SK-N-SH (cell line): Measurements from ENCODE around the gene CCDC172. TPM values are rescaled to one million over a fixed set of nuclear protein-coding genes. Genes with fewer than 3 reads are reported as not detected.

Experiments used
- CTCF ChIA-PET: fragments of 300-600, 350-600 bp; formaldehyde crosslinking; extraction: SDS; loops from one replicate; lab custom pipeline; 2021; lab: Yijun Ruan, JAX
- POLR2A ChIA-PET: fragments of 350-600 bp; sonication (Branson Sonifier 250); formaldehyde crosslinking; extraction: SDS; loops from one replicate; lab custom pipeline; 2020; ENCODE audit warnings: antibody characterized with exemption, inconsistent platforms; lab: Yijun Ruan, JAX
- DNase-seq: peaks from one replicate; pipeline ENCODE4 v3.0.0; 2012
- H2AFZ ChIP-seq: fragments of 200-600 bp; sonication (generic); 2 replicates; pipeline ENCODE4 v1.8.1; 2016; ENCODE audit warnings: antibody characterized with exemption, mild to moderate bottlenecking, low read depth
- H3F3A ChIP-seq: fragments of 200-600 bp; sonication (generic); replicated peaks from 2 replicates; pipeline ENCODE3; 2016; ENCODE audit warnings: antibody characterized with exemption, mild to moderate bottlenecking; ENCODE audit not compliant: insufficient read depth
- H3K27ac ChIP-seq, 2 experiments: fragments of 200-500 bp in 1 of 2; fragments of 200-600 bp in 1 of 2; sonication (Bioruptor generic) in 1 of 2; sonication (generic), shearing (Covaris generic) in 1 of 2; 2 replicates each; pipeline versions ENCODE4 v1.5.1 to v1.6.1; 2014 to 2016; ENCODE audit warnings: low read depth in 2 of 2, inconsistent platforms in 1 of 2, low read length in 1 of 2, mild to moderate bottlenecking in 1 of 2, mixed read lengths in 1 of 2
- H3K27me3 ChIP-seq: fragments of 200-600 bp; sonication (generic), shearing (Covaris generic); 2 replicates; pipeline ENCODE4 v1.6.1; 2016; ENCODE audit warnings: mixed run types; ENCODE audit not compliant: insufficient read depth
- H3K36me3 ChIP-seq, 2 experiments: fragments of 200-500 bp in 1 of 2; fragments of 200-600 bp in 1 of 2; sonication (Bioruptor generic) in 1 of 2; sonication (generic) in 1 of 2; replicated peaks in 1 of 2; 2 replicates each; pipeline versions ENCODE3 to v1.5.1; 2014 to 2016; ENCODE audit warnings: low read length in 1 of 2, mild to moderate bottlenecking in 1 of 2; ENCODE audit not compliant: insufficient read depth in 2 of 2, control insufficient read depth in 1 of 2
- H3K4me1 ChIP-seq, 2 experiments: fragments of 200-500 bp in 1 of 2; fragments of 200-600 bp in 1 of 2; sonication (Bioruptor generic) in 1 of 2; sonication (generic), shearing (Covaris generic) in 1 of 2; 2 replicates each; pipeline versions ENCODE4 v1.5.1 to v1.6.1; 2014 to 2016; ENCODE audit warnings: low read depth in 1 of 2, low read length in 1 of 2, mixed run types in 1 of 2; ENCODE audit not compliant: insufficient read depth in 2 of 2, control insufficient read depth in 1 of 2
- H3K4me2 ChIP-seq: fragments of 200-600 bp; sonication (generic), shearing (Covaris generic); 2 replicates; pipeline ENCODE4 v1.6.1; 2017; ENCODE audit warnings: mixed run types
- H3K4me3 ChIP-seq, 2 experiments: fragments of 200-500 bp in 1 of 2; fragments of 200-600 bp in 1 of 2; sonication (Bioruptor generic) in 1 of 2; sonication (generic), shearing (Covaris generic) in 1 of 2; 2 replicates each; pipeline versions ENCODE4 v1.5.1 to v1.8.1; 2014 to 2016; ENCODE audit warnings: low read depth in 2 of 2, inconsistent platforms in 1 of 2, low read length in 1 of 2, mild to moderate bottlenecking in 1 of 2, mixed read lengths in 1 of 2, moderate library complexity in 1 of 2
- H3K79me2 ChIP-seq: fragments of 200-600 bp; sonication (generic); 2 replicates; pipeline ENCODE4 v1.8.1; 2017; ENCODE audit warnings: mild to moderate bottlenecking; ENCODE audit not compliant: insufficient read depth
- H3K9ac ChIP-seq: fragments of 200-600 bp; sonication (generic); 2 replicates; pipeline ENCODE4 v1.6.1; 2017; ENCODE audit warnings: mixed run types
- H3K9me2 ChIP-seq: fragments of 200-600 bp; sonication (generic); 2 replicates; pipeline ENCODE4 v1.6.1; 2017; ENCODE audit warnings: mixed run types
- H3K9me3 ChIP-seq: fragments of 200-600 bp; sonication (generic); 2 replicates; pipeline ENCODE4 v1.6.1; 2017; ENCODE audit warnings: mixed run types, mild to moderate bottlenecking, moderate library complexity
- H4K20me1 ChIP-seq: fragments of 200-600 bp; sonication (generic); 2 replicates; pipeline ENCODE4 v1.6.1; 2017; ENCODE audit warnings: mild to moderate bottlenecking, mixed run types; ENCODE audit not compliant: insufficient read depth
- CHD2 ChIP-seq: fragments of 150-350 bp; IDR thresholded peaks from 2 replicates; pipeline ENCODE4 v1.6.1; 2018; ENCODE audit warnings: low read length; ENCODE audit not compliant: partially characterized antibody
- FOXJ3 ChIP-seq: sonication (generic); formaldehyde crosslinking; IDR thresholded peaks from 2 replicates; pipeline ENCODE4 v1.5.1; 2020; ENCODE audit warnings: mild to moderate bottlenecking, missing genetic modification reagents
- FOXM1 ChIP-seq: IDR thresholded peaks from 2 replicates; pipeline ENCODE4 v1.4.0; 2012; ENCODE audit warnings: low read depth, mild to moderate bottlenecking
- GATA2 ChIP-seq: sonication (generic); formaldehyde crosslinking; IDR thresholded peaks from 2 replicates; pipeline ENCODE4 v1.5.0; 2020; ENCODE audit warnings: mild to moderate bottlenecking, missing genetic modification reagents
- MEF2A ChIP-seq: IDR thresholded peaks from 2 replicates; pipeline ENCODE4 v1.4.0; 2012; ENCODE audit warnings: low read depth, borderline replicate concordance
- MXI1 ChIP-seq: IDR thresholded peaks from 2 replicates; pipeline ENCODE4 v1.6.1; 2012; ENCODE audit warnings: mild to moderate bottlenecking, low read depth, low read length, improper control_type of control experiment
- NFIC ChIP-seq: IDR thresholded peaks from 2 replicates; pipeline ENCODE4 v1.4.0; 2012; ENCODE audit warnings: borderline replicate concordance
- NRF1 ChIP-seq: IDR thresholded peaks from 2 replicates; pipeline ENCODE4 v1.6.1; 2012; ENCODE audit warnings: low read depth, mild to moderate bottlenecking, low read length
- RAD21 ChIP-seq: IDR thresholded peaks from 2 replicates; pipeline ENCODE4 v1.6.1; 2012; ENCODE audit warnings: mild to moderate bottlenecking, low read length
- RCOR1 ChIP-seq: fragments of 150-350 bp; IDR thresholded peaks from 2 replicates; pipeline ENCODE4 v1.6.1; 2017; ENCODE audit warnings: antibody characterized with exemption, low read length
- RFX5 ChIP-seq: IDR thresholded peaks from 2 replicates; pipeline ENCODE4 v1.6.1; 2012; ENCODE audit warnings: mild to moderate bottlenecking, improper control_type of control experiment, low read length
- SMC3 ChIP-seq: IDR thresholded peaks from 2 replicates; pipeline ENCODE4 v1.6.1; 2012; ENCODE audit warnings: low read depth, low read length, improper control_type of control experiment
- TEAD4 ChIP-seq: IDR thresholded peaks from 2 replicates; pipeline ENCODE4 v1.4.0; 2012; ENCODE audit warnings: mild to moderate bottlenecking, borderline replicate concordance; ENCODE audit not compliant: insufficient read depth
- USF1 ChIP-seq: IDR thresholded peaks from 2 replicates; pipeline ENCODE4 v1.4.0; 2012; ENCODE audit warnings: low read depth, borderline replicate concordance
- YY1 ChIP-seq: IDR thresholded peaks from 2 replicates; pipeline ENCODE4 v1.4.0; 2012; ENCODE audit warnings: low read depth, mild to moderate bottlenecking
- WGBS: methylation state at CpG from one replicate; pipeline ENCODE4 v1.1.6; 2017; ENCODE audit warnings: low lambda C conversion rate; 5-methylcytosine and 5-hydroxymethylcytosine counted together
- polyA plus RNA-seq, 3 experiments: library from polyadenylated mRNA; depleted of rRNA; stranded (reverse); fragments of >200 nt; gene quantifications; 2 replicates each; pipeline ENCODE4 v1.2.3, GENCODE V29; 2012
- TF ChIP-seq, protein P1 (sequence below): IDR thresholded peaks from 2 replicates; pipeline ENCODE4 v1.4.0; 2012; ENCODE audit warnings: low read depth, borderline replicate concordance
- TF ChIP-seq, protein P2 (sequence below): IDR thresholded peaks from 2 replicates; pipeline ENCODE4 v1.4.0; 2012; ENCODE audit warnings: low read depth
- TF ChIP-seq, protein P3 (sequence below): fragments of 150-350 bp; IDR thresholded peaks from 2 replicates; pipeline ENCODE4 v1.6.1; 2017; ENCODE audit warnings: antibody characterized with exemption, low read length, low read depth, borderline replicate concordance
- TF ChIP-seq, protein P4 (sequence below): fragments of 150-350 bp; IDR thresholded peaks from 2 replicates; pipeline ENCODE4 v1.6.1; 2016; ENCODE audit warnings: mild to moderate bottlenecking, low read depth, low read length

Gene CCDC172
- polyA plus RNA-seq, 1 of the 3 experiments (the other 2 are of a cell fraction), result not detected

DNA sequence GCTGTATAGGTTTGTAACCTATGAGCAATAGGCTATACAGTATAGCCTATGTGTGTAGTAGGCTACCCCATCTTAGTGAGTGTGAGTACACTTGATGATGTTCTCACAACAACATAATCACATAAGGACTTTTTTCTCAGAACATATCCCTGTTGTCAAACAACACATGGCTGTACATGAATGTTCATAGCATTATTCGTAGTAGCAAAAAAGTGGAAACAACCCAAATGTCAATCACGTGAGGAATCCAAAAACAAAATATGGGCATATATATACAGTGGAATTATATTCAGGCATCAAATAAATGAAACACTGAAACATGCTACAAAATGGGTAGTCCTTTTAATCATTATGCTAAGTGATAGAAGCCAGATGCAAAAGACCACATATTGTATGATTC, 31.1 kb downstream of the CCDC172 start:
- H4K20me1 ChIP-seq, result no peaks in the 10 kb centered on the region

DNA sequence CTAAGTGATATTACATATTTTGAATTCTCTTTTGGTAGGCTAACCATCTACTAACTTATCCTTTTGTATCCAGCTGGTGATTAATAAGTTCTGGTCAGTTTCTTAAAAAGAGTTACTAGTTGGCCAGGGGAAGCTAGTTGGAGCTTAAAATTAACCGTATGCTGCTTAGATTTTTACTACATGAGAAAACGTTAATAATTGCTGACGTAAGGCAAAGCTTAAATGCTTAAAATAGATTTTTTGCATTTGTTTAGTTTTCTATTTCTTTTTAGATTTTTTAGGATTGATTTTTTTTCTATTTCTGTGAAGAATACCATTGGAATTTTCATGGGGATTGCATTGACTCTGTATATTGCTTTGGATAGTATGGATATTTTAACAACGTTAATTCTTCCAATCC, 32.6 kb downstream of the CCDC172 start:
- H3K9me2 ChIP-seq, result no peaks in the 10 kb centered on the region
- POLR2A ChIA-PET, result no interaction called here
- H3K79me2 ChIP-seq, result no peaks in the 10 kb centered on the region
- TF ChIP-seq RAD21, result no peak
- TF ChIP-seq, protein P1, sequence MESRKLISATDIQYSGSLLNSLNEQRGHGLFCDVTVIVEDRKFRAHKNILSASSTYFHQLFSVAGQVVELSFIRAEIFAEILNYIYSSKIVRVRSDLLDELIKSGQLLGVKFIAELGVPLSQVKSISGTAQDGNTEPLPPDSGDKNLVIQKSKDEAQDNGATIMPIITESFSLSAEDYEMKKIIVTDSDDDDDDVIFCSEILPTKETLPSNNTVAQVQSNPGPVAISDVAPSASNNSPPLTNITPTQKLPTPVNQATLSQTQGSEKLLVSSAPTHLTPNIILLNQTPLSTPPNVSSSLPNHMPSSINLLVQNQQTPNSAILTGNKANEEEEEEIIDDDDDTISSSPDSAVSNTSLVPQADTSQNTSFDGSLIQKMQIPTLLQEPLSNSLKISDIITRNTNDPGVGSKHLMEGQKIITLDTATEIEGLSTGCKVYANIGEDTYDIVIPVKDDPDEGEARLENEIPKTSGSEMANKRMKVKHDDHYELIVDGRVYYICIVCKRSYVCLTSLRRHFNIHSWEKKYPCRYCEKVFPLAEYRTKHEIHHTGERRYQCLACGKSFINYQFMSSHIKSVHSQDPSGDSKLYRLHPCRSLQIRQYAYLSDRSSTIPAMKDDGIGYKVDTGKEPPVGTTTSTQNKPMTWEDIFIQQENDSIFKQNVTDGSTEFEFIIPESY, result no peak
- no peak for TF ChIP-seq SMC3
- no peak for TF ChIP-seq FOXJ3 (CRISPR knock-in tag)
- no peak for TF ChIP-seq USF1
- TF ChIP-seq RFX5, result no peak
- TF ChIP-seq, protein P2, sequence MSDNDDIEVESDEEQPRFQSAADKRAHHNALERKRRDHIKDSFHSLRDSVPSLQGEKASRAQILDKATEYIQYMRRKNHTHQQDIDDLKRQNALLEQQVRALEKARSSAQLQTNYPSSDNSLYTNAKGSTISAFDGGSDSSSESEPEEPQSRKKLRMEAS, result no peak
- TF ChIP-seq MXI1, result no peak
- no peak for TF ChIP-seq TEAD4
- TF ChIP-seq, protein P3, sequence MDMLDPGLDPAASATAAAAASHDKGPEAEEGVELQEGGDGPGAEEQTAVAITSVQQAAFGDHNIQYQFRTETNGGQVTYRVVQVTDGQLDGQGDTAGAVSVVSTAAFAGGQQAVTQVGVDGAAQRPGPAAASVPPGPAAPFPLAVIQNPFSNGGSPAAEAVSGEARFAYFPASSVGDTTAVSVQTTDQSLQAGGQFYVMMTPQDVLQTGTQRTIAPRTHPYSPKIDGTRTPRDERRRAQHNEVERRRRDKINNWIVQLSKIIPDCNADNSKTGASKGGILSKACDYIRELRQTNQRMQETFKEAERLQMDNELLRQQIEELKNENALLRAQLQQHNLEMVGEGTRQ, result no peak
- TF ChIP-seq NFIC, result no peak
- TF ChIP-seq FOXM1, result no peak
- TF ChIP-seq, protein P4, sequence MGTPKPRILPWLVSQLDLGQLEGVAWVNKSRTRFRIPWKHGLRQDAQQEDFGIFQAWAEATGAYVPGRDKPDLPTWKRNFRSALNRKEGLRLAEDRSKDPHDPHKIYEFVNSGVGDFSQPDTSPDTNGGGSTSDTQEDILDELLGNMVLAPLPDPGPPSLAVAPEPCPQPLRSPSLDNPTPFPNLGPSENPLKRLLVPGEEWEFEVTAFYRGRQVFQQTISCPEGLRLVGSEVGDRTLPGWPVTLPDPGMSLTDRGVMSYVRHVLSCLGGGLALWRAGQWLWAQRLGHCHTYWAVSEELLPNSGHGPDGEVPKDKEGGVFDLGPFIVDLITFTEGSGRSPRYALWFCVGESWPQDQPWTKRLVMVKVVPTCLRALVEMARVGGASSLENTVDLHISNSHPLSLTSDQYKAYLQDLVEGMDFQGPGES, result no peak
- H3K27ac ChIP-seq, result no peak overlapping the region
- H3K27me3 ChIP-seq, result no peaks in the 10 kb centered on the region
- no peak overlapping the region for H3K4me3 ChIP-seq
- CTCF ChIA-PET, result no interaction called here
- WGBS, result 67% methylated on average over 4 of the region's 4 CpGs
- no peaks in the 10 kb centered on the region for H3K9me3 ChIP-seq
- no peaks in the 10 kb centered on the region for H3K36me3 ChIP-seq
- no peak overlapping the region for H2AFZ ChIP-seq
- H3K4me1 ChIP-seq, result no peaks in the 10 kb centered on the region
- H3K4me2 ChIP-seq, result no peak overlapping the region
- H4K20me1 ChIP-seq, result no peaks in the 10 kb centered on the region
- no peaks in the 10 kb centered on the region for H3F3A ChIP-seq
- DNase-seq, result no peak
- H3K9ac ChIP-seq, result no peak overlapping the region

More for the DNA sequence above, 31.1 kb downstream of the CCDC172 start:
- no peak overlapping the region for H3K4me3 ChIP-seq
- H2AFZ ChIP-seq, result no peak overlapping the region
- H3K4me2 ChIP-seq, result no peak overlapping the region
- WGBS, result 56% methylated on average over 2 of the region's 2 CpGs
- ChIA-PET CTCF (interaction anchor here (0.6 to 2.1 kb wide), 2 partner anchors 67 to 861 kb away, joined by 3 to 6 read pairs; no protein-coding TSS in a partner anchor), POLR2A (no interaction called here)
- no peak overlapping the region for H3K9ac ChIP-seq
- TF ChIP-seq CHD2 (no peak), MEF2A (no peak), RCOR1 (no peak), NRF1 (no peak), TEAD4 (no peak), YY1 (no peak), GATA2 (CRISPR knock-in tag) (no peak)
- TF ChIP-seq, protein P3, result no peak
- TF ChIP-seq, protein P1, result no peak
- no peaks in the 10 kb centered on the region for H3K4me1 ChIP-seq
- DNase-seq, result no peak
- no peaks in the 10 kb centered on the region for H3K79me2 ChIP-seq
- H3F3A ChIP-seq, result no peaks in the 10 kb centered on the region
- H3K9me3 ChIP-seq, result no peaks in the 10 kb centered on the region
- H3K27me3 ChIP-seq, result no peaks in the 10 kb centered on the region
- H3K9me2 ChIP-seq, result no peaks in the 10 kb centered on the region
- no peaks in the 10 kb centered on the region for H3K36me3 ChIP-seq
- H3K27ac ChIP-seq, result no peak overlapping the region
